ENCODE measurements around the gene PEX10. TPM values are rescaled to one million over a fixed set of nuclear protein-coding genes. Genes with fewer than 3 reads are reported as not detected.

Gene PEX10
- total and polyA plus RNA-seq, 8 donors: 10.1 to 16.8 (median 12.2) TPM

DNA sequence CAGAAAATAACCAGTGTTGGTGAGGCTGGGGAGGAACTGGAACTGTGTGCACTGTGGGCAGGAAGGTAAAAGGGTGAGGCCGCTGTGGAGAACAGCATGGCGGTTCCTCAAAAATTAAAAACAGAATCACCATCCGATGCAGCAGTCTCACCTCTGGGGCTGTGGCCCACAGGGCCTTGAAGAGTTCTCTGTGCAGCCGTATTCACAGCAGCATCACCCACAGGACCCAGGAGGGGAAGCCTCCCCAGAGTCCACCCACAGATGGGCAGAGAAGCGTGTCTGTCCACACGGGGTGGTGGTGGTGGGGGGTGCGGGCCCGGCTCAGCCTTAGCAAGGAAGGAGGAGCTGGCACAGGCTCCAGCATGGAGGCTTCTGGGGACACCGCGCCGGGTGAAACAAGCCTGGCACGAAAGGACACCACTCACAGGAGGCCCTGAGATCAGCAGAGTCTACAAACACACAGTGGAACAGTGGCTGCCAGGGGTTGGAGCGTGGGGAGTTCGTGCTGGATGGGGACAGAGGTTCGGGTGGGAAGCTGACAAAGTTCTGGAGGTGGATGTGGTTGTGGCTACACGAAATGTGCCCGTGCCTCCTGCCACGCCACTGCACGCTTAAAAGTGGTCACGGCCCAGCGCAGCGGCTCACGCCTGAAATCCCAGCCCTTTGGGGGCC, 32.5 kb downstream of the PEX10 start:
- H3K4me1 ChIP-seq: no peaks in the 10 kb centered on the region
- H3K4me3 ChIP-seq: no peak overlapping the region
- intact Hi-C loops (cut with DNase I): loop anchor here in 2 of 3 donors (5.0 to 10.0 kb wide), 2 partner anchors 183 to 185 kb away; partner anchors contain the start of gene FAAP20 (in 1 of the 2)
- H3K9me3 ChIP-seq: no peaks in the 10 kb centered on the region
- ATAC-seq: no peak
- 84 to 91% methylated on average over 23 of the region's 23 CpGs for whole genome bisulfite sequencing, 2 donors
- no peaks in the 10 kb centered on the region for H3K27me3 ChIP-seq
- peak in 2 of 6 donors; percentile 20 to 44 for DNase-seq
- TF ChIP-seq, protein P1, sequence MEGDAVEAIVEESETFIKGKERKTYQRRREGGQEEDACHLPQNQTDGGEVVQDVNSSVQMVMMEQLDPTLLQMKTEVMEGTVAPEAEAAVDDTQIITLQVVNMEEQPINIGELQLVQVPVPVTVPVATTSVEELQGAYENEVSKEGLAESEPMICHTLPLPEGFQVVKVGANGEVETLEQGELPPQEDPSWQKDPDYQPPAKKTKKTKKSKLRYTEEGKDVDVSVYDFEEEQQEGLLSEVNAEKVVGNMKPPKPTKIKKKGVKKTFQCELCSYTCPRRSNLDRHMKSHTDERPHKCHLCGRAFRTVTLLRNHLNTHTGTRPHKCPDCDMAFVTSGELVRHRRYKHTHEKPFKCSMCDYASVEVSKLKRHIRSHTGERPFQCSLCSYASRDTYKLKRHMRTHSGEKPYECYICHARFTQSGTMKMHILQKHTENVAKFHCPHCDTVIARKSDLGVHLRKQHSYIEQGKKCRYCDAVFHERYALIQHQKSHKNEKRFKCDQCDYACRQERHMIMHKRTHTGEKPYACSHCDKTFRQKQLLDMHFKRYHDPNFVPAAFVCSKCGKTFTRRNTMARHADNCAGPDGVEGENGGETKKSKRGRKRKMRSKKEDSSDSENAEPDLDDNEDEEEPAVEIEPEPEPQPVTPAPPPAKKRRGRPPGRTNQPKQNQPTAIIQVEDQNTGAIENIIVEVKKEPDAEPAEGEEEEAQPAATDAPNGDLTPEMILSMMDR (IDR thresholded peaks at IDR 0.05): no peak
- H3K27ac ChIP-seq: no peak overlapping the region
- no peaks in the 10 kb centered on the region for H3K36me3 ChIP-seq
- FAIRE-seq: no peak

DNA sequence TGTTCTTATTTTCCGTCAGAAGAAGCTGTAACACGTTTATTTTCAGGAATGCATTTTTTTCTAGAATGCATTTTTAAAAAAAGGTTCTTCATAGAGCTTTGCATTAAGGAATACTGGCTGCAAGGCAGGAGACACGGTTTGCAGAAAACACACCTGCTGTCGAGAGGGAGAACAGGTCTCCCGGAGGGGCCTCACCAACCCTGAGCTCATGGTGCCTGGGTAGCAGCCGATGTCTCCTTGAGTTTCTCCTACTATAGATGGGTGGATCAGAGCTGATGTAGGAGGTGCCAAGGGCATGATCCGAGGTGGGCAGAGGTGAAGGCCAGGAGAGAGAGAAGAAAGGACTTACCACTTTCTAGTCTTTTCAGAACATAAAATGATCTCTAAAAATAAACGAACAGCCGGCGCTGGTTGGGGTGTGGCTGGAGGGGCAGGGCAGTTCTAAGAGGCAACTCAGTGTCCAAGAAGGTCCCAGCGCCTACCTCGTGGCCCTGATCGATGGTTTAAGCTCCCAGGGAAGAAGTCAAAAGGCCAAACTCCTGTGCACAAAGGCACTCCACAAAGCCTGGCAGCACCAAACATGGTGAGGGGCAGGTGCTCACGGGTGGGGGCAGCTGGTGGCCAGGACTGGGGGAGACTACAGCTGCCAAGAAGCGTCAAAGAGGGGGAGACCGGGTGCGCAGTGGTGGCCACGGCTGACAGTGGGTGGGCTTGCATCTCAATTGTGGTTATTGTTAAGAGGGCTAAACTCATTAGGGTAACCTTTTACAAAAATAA, 33.2 kb downstream of the PEX10 start:
- 72 to 83% methylated on average over 18 of the region's 18 CpGs for WGBS, 2 donors
- H3K27ac ChIP-seq: no peak overlapping the region
- DNase-seq (peak in 2 of 6 donors; percentile 10 to 53), FAIRE-seq (no peak), ATAC-seq (no peak)
- no peaks in the 10 kb centered on the region for H3K27me3 ChIP-seq
- H3K9me3 ChIP-seq: no peaks in the 10 kb centered on the region
- intact Hi-C loops (cut with DNase I): loop anchor here in 1 of 3 donors (10.0 kb wide), 1 partner anchor 184 kb away; the partner anchor contains the start of gene FAAP20
- H3K36me3 ChIP-seq: no peaks in the 10 kb centered on the region
- TF ChIP-seq, protein P1 (IDR thresholded peaks at IDR 0.05): no peak
- no peaks in the 10 kb centered on the region for H3K4me1 ChIP-seq
- no peak overlapping the region for H3K4me3 ChIP-seq

DNA sequence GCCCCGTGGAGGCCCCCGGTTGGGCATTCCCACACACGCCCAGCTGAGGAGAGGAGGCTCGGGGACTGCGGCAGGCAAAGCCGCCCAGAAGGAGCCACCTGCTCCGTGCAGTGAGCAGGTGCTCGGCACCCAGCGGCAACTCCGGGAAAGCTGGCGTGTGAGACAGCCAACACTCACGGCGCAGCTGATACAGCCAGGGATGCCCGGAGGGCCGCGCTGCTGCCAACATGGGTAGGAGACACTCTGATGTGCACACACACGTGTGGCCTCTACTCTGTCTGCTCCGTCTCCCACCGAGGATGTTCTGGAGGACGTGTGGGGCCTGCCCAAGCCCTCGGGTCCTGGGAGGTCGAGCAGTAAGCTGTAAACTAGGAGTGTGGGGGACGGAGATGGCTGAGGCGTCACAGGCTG, 33.9 kb downstream of the PEX10 start:
- intact Hi-C loops (cut with DNase I): loop anchor here in 1 of 3 donors (10.0 kb wide), 1 partner anchor 184 kb away; the partner anchor contains the start of gene FAAP20
- TF ChIP-seq, protein P1 (IDR thresholded peaks at IDR 0.05): no peak
- 77 to 82% methylated on average over 24 of the region's 24 CpGs for WGBS, 2 donors

DNA sequence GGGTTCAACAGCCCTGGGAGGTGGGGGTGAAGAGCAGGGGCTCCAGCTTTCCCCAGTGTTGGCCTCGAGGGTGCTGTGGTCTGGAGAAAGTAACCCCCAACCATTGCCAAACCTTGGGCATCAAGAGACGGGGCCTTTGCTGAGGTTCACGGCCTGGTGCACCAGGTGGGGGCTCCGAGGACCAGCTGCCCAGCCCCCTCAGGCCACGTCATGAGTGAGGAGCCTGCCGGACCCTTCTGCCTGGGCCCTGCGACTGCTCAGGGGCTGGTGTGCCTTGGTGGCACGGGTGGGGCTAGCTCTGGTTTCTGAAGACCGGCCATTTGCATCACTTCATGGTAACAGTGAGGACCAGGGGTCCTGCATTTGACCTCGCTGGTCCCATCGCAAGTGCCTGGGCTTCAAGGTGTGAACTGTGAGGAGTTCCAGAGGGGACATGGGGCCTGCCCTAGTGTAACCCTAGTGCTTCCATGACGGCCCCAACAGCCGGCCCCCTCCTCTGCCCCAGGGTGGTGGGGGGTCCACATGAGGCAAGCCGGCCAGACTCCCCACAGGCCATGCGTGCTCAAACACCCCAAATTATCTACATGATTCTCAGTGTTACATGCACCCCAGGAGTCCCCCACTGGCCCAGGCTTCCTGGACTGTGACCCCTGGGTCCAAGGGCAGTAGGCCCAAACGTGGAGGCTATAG, 34.5 kb downstream of the PEX10 start:
- ATAC-seq: no peak
- intact Hi-C loops (cut with DNase I): loop anchor here in 1 of 3 donors (10.0 kb wide), 1 partner anchor 183 kb away; the partner anchor contains the start of gene FAAP20
- TF ChIP-seq, protein P1 (IDR thresholded peaks at IDR 0.05): no peak
- no peak for FAIRE-seq
- H3K27ac ChIP-seq: no peak overlapping the region
- H3K36me3 ChIP-seq: no peaks in the 10 kb centered on the region
- DNase-seq: peak in 2 of 6 donors; percentile 16 to 52
- H3K9me3 ChIP-seq: no peaks in the 10 kb centered on the region
- WGBS, 2 donors: 62 to 75% methylated on average over 16 of the region's 16 CpGs
- H3K4me1 ChIP-seq: no peaks in the 10 kb centered on the region
- no peak overlapping the region for H3K4me3 ChIP-seq
- H3K27me3 ChIP-seq: no peaks in the 10 kb centered on the region

More for the DNA sequence above, 33.9 kb downstream of the PEX10 start:
- peak in 2 of 6 donors; percentile 21 to 58 for DNase-seq
- H3K4me3 ChIP-seq: no peak overlapping the region
- no peaks in the 10 kb centered on the region for H3K36me3 ChIP-seq
- no peak for ATAC-seq
- H3K27ac ChIP-seq: no peak overlapping the region
- H3K4me1 ChIP-seq: no peaks in the 10 kb centered on the region
- H3K9me3 ChIP-seq: no peaks in the 10 kb centered on the region
- H3K27me3 ChIP-seq: no peaks in the 10 kb centered on the region
- FAIRE-seq: no peak

Data from pancreas (tissue), 10 donors.